Ascending aorta (tissue), 2 donors: ENCODE results near the gene CRHR2. TPM values are rescaled to one million over a fixed set of nuclear protein-coding genes. Genes with fewer than 3 reads are reported as not detected.

Experiments used
- DNase-seq, 2 donors: peaks; one replicate each; pipeline ENCODE4 v3.0.0-alpha.2; 2019; ENCODE audit warnings: low spot score in 2 of 2
- H3K27ac ChIP-seq, 2 donors: fragments of 200-600 bp; sonication (generic); one replicate each; pipeline ENCODE4 v1.5.1; 2016 to 2017; ENCODE audit warnings: mild to moderate bottlenecking in 1 of 2
- H3K27me3 ChIP-seq: fragments of 200-600 bp; sonication (generic); one replicate; pipeline ENCODE4 v1.5.1; 2017
- H3K36me3 ChIP-seq, 2 donors: fragments of 200-600 bp; sonication (generic); one replicate each; pipeline ENCODE4 v1.5.1; 2016
- H3K4me1 ChIP-seq, 2 donors: fragments of 200-600 bp; sonication (generic); one replicate each; pipeline ENCODE4 v1.5.1; 2016 to 2017; ENCODE audit warnings: mild to moderate bottlenecking in 1 of 2
- H3K4me3 ChIP-seq, 2 donors: fragments of 200-600 bp; sonication (generic); one replicate each; pipeline ENCODE4 v1.5.1; 2016 to 2017; ENCODE audit warnings: mild to moderate bottlenecking in 1 of 2
- H3K9me3 ChIP-seq, 2 donors: fragments of 200-600 bp; sonication (generic); one replicate each; pipeline ENCODE4 v1.5.1; 2016
- intact Hi-C: fragments of 100-400 bp; cut with DNase I; formaldehyde crosslinking; loops from one replicate; pipeline ENCODE4 v1.15.1; 2023
- total RNA-seq: library from RNA; depleted of rRNA; stranded (reverse); fragments of >200 nt; gene quantifications from one replicate; pipeline ENCODE4 v1.1.0, GENCODE V29; 2016
- TF ChIP-seq, protein P1 (sequence below), 3 experiments: fragments of 200-600 bp in 2 of 3; fragments of 450-650 bp in 1 of 3; sonication (generic) in 2 of 3; IDR thresholded peaks; one replicate each; pipeline ENCODE4 v1.5.1; 2016 to 2019; ENCODE audit warnings: antibody characterized with exemption in 3 of 3, mild to moderate bottlenecking in 1 of 3, moderate library complexity in 1 of 3

Gene CRHR2
- total RNA-seq, 1 donor from 2014 or later = 3.1 TPM

DNA sequence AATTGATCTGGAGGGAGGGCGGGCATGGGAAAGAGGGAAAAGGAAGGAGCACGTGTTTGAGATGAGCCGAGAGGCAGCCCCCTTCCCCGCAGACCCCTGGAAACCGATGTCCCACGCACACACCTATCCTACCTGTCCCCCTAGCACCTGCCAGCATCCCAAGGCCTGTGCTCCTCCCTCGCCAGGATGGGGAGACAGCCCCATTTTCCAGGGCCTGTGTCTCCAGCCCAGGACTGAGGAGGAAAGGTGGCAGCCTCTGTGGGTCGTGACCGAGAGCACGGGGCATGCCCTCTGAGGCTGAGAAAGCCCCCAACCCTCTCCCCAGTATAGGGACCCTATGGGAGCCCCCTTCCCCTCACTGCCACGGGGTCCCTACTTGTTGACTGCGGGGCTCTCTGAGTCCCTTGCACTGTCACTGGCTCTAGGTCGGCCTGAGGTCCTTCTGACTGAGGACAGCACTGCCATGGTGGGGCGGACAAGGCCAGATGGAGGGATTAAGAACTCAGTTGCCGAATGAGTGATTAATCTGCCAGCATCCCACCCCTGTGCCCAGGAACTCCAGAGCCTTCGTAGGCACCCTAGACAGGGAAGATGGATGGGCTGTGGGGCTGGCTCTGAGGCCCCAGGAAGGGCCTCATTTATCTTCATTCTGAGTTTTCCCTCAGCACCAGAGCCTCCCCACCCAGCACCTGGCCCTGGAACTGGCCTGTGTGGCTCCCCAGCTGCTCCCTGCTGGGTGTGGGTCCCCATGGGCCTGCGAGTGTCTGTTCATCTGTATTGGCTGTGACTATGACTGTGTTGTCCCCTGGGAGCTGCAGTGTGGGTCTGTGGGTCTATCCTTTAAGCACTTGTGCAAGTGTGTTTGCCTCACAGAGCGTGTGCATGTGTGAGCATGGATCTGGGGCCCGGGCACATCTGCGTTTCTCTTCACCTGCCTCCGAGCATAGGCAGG is 26.0 kb downstream of the CRHR2 start:
- Histone ChIP-seq H3K9me3 (no peaks in the 10 kb centered on the region), H3K36me3 (no peaks in the 10 kb centered on the region), H3K27me3 (no peaks in the 10 kb centered on the region), H3K4me3 (no peak overlapping the region), H3K27ac (no peak overlapping the region), H3K4me1 (no peaks in the 10 kb centered on the region)
- DNase-seq = no peak
- TF ChIP-seq, protein P1, sequence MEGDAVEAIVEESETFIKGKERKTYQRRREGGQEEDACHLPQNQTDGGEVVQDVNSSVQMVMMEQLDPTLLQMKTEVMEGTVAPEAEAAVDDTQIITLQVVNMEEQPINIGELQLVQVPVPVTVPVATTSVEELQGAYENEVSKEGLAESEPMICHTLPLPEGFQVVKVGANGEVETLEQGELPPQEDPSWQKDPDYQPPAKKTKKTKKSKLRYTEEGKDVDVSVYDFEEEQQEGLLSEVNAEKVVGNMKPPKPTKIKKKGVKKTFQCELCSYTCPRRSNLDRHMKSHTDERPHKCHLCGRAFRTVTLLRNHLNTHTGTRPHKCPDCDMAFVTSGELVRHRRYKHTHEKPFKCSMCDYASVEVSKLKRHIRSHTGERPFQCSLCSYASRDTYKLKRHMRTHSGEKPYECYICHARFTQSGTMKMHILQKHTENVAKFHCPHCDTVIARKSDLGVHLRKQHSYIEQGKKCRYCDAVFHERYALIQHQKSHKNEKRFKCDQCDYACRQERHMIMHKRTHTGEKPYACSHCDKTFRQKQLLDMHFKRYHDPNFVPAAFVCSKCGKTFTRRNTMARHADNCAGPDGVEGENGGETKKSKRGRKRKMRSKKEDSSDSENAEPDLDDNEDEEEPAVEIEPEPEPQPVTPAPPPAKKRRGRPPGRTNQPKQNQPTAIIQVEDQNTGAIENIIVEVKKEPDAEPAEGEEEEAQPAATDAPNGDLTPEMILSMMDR (IDR thresholded peaks at IDR 0.05) = no peak
- intact Hi-C loops = no loop called here

DNA sequence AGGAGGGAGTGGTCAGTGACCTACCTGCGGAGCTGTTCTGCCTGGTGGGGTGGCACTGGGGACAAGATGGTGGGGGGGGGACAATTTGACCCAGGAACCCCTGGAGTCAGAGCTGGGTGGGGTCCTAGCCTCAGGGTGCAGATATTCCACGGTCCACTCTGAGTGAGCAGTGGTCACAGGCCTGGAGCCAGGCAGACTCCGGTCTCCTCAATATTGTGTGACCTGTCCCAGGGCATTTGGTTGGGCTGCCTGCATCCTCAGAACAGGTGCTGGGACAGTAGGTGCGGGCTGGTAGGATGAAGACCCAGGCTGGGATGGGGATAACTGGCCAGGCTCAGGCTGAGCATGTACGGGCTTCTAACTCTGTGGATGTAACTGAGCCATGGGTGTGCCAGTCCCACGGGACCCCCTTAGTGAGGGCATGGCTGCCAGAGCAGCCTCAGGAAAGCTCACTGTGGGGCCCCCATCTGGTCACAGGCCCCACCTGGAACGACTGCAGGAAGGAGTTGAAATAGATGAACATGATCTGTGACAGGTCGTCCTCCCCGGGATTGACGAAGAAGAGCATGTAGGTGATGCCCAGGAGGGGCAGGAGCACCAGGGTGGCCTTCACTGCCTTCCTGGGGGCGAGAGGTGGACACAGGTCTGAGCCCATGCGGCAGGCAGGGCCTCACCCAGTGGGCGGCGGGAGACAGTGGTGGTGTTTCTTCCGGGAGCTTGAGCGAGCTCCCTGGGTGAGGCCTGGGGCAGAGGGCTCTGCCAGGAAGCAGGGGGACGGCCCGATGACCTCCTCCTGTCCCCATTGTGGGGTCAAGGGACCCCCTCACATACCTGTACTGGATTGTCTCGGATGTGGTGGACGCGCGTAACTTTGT is 26.9 kb downstream of the CRHR2 start:
- Histone ChIP-seq H3K4me1 (no peaks in the 10 kb centered on the region), H3K27me3 (no peaks in the 10 kb centered on the region), H3K27ac (no peak overlapping the region), H3K36me3 (no peaks in the 10 kb centered on the region), H3K4me3 (no peak overlapping the region), H3K9me3 (no peaks in the 10 kb centered on the region)
- TF ChIP-seq, protein P1 (IDR thresholded peaks at IDR 0.05) = no peak
- DNase-seq = no peak
- intact Hi-C loops = no loop called here

DNA sequence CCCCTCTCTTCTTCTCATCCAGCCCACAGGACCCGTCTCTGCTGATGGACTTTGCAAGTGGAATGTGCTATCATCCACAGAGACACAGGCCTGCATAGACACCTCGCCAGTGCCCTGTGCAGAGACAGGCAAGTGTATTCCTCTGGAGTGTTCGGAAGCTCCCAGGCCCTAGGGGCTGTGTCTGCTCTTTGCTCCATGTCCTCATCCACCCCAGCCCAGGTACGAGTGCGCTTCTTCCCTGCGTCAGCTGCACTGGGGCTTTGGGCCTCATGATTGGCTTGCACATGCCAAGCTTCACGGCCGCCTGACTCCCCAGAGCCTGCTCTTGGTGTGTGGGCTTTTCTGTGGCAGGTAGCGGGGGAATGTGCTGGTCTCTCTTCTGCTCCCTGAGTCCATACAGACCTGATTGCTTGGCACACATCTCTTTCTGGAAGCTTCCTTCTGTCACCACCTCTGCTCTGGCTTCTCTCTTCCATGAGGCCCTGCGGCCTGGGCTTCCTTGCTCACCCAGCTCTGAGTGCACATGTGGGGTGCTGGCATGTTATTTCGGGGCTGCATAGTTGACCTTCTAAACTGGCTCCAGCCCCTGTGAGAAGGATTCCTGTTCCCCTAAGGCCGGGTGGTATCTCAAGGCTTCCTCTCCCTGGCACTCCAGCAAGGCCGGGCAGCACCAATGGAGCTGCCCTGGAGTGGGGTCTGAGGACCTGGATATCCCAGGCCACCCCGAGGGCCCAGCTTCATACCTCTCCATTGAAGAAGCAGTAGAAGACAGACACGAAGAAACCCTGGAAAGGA is 27.8 kb downstream of the CRHR2 start:
- no peak for DNase-seq
- H3K4me1 ChIP-seq = no peaks in the 10 kb centered on the region

DNA sequence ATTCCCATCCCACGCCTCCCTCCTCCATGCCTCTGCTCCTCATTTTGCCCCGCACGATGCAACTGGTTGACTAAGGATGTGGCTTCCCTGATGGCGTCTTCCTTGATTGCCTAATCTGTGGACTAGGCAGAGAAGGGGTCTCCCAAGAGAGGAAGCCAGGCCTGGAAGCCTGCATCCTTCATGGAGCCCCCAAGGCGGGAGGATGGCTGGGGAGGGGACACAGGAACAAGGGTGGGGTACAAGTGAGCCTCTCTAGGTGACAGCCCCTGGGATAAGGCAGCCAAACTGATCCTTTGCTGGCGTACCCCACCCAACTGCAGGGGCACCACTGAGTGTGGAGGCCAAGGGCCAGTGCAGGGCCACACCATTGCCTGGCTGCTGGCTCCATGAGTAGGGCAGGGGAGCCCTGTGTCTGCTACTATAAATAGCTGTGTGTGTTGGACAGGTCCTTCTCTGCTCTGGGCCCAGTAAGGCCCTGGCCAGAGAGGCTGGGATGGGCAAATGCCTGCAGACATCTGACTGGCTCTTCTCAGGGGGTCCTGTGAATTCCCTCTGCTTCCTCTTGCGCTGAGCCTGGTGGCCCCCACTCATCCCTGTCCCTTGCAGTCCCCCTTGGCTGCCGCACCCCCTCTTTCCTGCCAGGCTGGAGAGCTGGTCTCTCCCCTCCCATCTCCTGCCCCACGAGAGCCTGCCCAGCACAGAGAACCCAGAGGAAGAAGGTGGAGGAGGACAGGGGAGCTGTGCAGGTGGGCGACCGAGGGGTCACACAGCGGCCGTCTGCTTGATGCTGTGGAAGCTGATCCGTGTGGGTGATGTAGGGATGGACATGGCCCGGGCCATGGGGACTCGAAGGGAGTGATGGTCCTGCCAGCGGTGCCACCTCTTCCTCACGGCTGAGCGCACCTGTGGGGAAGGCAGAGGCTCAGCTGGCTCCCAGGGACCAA is 29.3 kb downstream of the CRHR2 start:
- Histone ChIP-seq H3K27me3 (no peaks in the 10 kb centered on the region), H3K36me3 (no peaks in the 10 kb centered on the region), H3K4me1 (no peaks in the 10 kb centered on the region), H3K27ac (no peak overlapping the region), H3K9me3 (no peaks in the 10 kb centered on the region), H3K4me3 (no peak overlapping the region)
- intact Hi-C loops = no loop called here
- peak in 1 of 2 donors; percentile 52 for DNase-seq
- TF ChIP-seq, protein P1 (IDR thresholded peaks at IDR 0.05) = no peak

More for the DNA sequence above, 27.8 kb downstream of the CRHR2 start:
- intact Hi-C loops = no loop called here
- Histone ChIP-seq H3K36me3 (no peaks in the 10 kb centered on the region), H3K27me3 (no peaks in the 10 kb centered on the region), H3K27ac (no peak overlapping the region), H3K4me3 (no peak overlapping the region), H3K9me3 (no peaks in the 10 kb centered on the region)
- TF ChIP-seq, protein P1 (IDR thresholded peaks at IDR 0.05) = no peak
